Breast epithelium (tissue), 3 donors: ENCODE measurements around the gene PDE6B.

Source experiments
- CTCF ChIP-seq, 3 donors: fragments of 450-650 bp; IDR thresholded peaks; one replicate each; pipeline ENCODE4 v1.5.1; 2016 to 2017; ENCODE audit warnings: antibody characterized with exemption in 3 of 3, mild to moderate bottlenecking in 3 of 3, moderate library complexity in 3 of 3
- POLR2A ChIP-seq: fragments of 450-650 bp; IDR thresholded peaks from one replicate; pipeline ENCODE4 v1.6.1; 2016; ENCODE audit warnings: antibody characterized with exemption, mild to moderate bottlenecking, moderate library complexity

GRCh38 chr4:579543-580175 is 45.7 kb upstream of the PDE6B start:
- TF ChIP-seq CTCF (IDR thresholded peaks at IDR 0.05), result no peak
- no peak for TF ChIP-seq POLR2A
